ENCODE measurements around the gene NUDT5. TPM values are rescaled to one million over a fixed set of nuclear protein-coding genes. Genes with fewer than 3 reads are reported as not detected.

NUDT5 gene
- total and polyA plus RNA-seq, 2 of the 13 experiments (the other 11 are each of a cell fraction or from before 2014, with no cell fraction given): 79.6 to 134 TPM

GRCh38 chr10:12191715-12192114 lies 4.0 kb downstream of the NUDT5 start (continued):
- no peak for TF ChIP-seq ZNF260 (CRISPR knock-in tag; IDR thresholded peaks at IDR 0.05; ENCODE audit: borderline replicate concordance, low read depth)
- TF ChIP-seq ZNF225 (CRISPR knock-in tag; IDR thresholded peaks at IDR 0.05): no peak
- no peak for TF ChIP-seq PPARG (CRISPR knock-in tag; conservative IDR thresholded peaks at IDR 0.05)
- TF ChIP-seq ESRRA (CRISPR knock-in tag; IDR thresholded peaks at IDR 0.05; ENCODE audit: low read depth): no peak
- no peak for TF ChIP-seq TFDP1 (CRISPR knock-in tag; IDR thresholded peaks at IDR 0.05; ENCODE audit: borderline replicate concordance)
- no peak for TF ChIP-seq MIER2 (CRISPR knock-in tag; IDR thresholded peaks at IDR 0.05)
- no peak for TF ChIP-seq ZNF430 (CRISPR knock-in tag; IDR thresholded peaks at IDR 0.05)
- TF ChIP-seq SOX5 (CRISPR knock-in tag; IDR thresholded peaks at IDR 0.05; ENCODE audit: borderline replicate concordance): no peak
- 0 out of 2 replicates have a peak, but pooled peaks have one; percentile 14 for TF ChIP-seq ARID5B (CRISPR knock-in tag; IDR thresholded peaks at IDR 0.05)
- no peak for TF ChIP-seq TFE3 (CRISPR knock-in tag; IDR thresholded peaks at IDR 0.05)
- TF ChIP-seq HNF4G (IDR thresholded peaks at IDR 0.05; ENCODE audit: borderline replicate concordance, low read depth, low read length): 0 out of 2 replicates have a peak, but pooled peaks have one; percentile 25
- TF ChIP-seq HNF4G (CRISPR knock-in tag; IDR thresholded peaks at IDR 0.05; ENCODE audit: borderline replicate concordance, low read depth): no peak
- TF ChIP-seq NPAS2 (CRISPR knock-in tag; IDR thresholded peaks at IDR 0.05; ENCODE audit: borderline replicate concordance): no peak
- TF ChIP-seq MAFK (conservative IDR thresholded peaks at IDR 0.05 in 1 of 2, IDR thresholded peaks at IDR 0.05 in 1 of 2; ENCODE audit: low read length in 2 of 2): peak; percentile 56 to 57; a peak in 2 of 4 replicates
- peak; percentile 93 for TF ChIP-seq ZNF652 (CRISPR knock-in tag; IDR thresholded peaks at IDR 0.05; ENCODE audit: borderline replicate concordance, low read depth)
- TF ChIP-seq ZNF207 (IDR thresholded peaks at IDR 0.05; ENCODE audit: borderline replicate concordance): no peak
- TF ChIP-seq E2F5 (CRISPR knock-in tag; conservative IDR thresholded peaks at IDR 0.05): no peak
- peak; percentile 58 for TF ChIP-seq MAFF (IDR thresholded peaks at IDR 0.05; ENCODE audit: low read depth, low read length)
- no peak for TF ChIP-seq RXRB (CRISPR knock-in tag; IDR thresholded peaks at IDR 0.05; ENCODE audit: borderline replicate concordance)
- no peak for TF ChIP-seq RBAK (CRISPR knock-in tag; IDR thresholded peaks at IDR 0.05)
- no peak for TF ChIP-seq ZNF333 (CRISPR knock-in tag; IDR thresholded peaks at IDR 0.05; ENCODE audit: borderline replicate concordance)
- TF ChIP-seq, protein P1, sequence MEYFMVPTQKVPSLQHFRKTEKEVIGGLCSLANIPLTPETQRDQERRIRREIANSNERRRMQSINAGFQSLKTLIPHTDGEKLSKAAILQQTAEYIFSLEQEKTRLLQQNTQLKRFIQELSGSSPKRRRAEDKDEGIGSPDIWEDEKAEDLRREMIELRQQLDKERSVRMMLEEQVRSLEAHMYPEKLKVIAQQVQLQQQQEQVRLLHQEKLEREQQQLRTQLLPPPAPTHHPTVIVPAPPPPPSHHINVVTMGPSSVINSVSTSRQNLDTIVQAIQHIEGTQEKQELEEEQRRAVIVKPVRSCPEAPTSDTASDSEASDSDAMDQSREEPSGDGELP (IDR thresholded peaks at IDR 0.05; ENCODE audit: borderline replicate concordance, low read depth): no peak
- 0 out of 2 replicates have a peak, but pooled peaks have one; percentile 30 for TF ChIP-seq NR2C2 (CRISPR knock-in tag; IDR thresholded peaks at IDR 0.05; ENCODE audit: borderline replicate concordance)

Data from HepG2 (cell line).